Bronchial epithelial cell (primary cell): Measurements from ENCODE around the gene TAS2R38. TPM values are rescaled to one million over a fixed set of nuclear protein-coding genes. Genes with fewer than 3 reads are reported as not detected.

Experiments
- DNase-seq: peaks from one replicate; pipeline ENCODE4 v3.0.0-alpha.2; 2010; ENCODE audit warnings: low read depth
- FAIRE-seq: peaks from 2 replicates; lab custom pipeline; 2011; peaks lifted over from hg19 to GRCh38; lab: Jason Lieb, UNC
- H3K27me3 ChIP-seq: 2 replicates; pipeline ENCODE4 v1.5.1; 2011; ENCODE audit warnings: low read length; ENCODE audit not compliant: control insufficient read depth, insufficient read depth
- H3K36me3 ChIP-seq: 2 replicates; pipeline ENCODE4 v1.5.1; 2011; ENCODE audit warnings: low read length; ENCODE audit not compliant: control insufficient read depth, insufficient read depth
- H3K4me3 ChIP-seq: 2 replicates; pipeline ENCODE4 v1.5.1; 2011; ENCODE audit warnings: mild to moderate bottlenecking, low read depth, low read length, control low read depth
- total RNA-seq: library from RNA; depleted of rRNA; stranded (reverse); fragments of >200 nt; gene quantifications from 2 replicates; pipeline ENCODE4 v1.2.1, GENCODE V29; 2014
- TF ChIP-seq, protein P1 (sequence below): IDR thresholded peaks from 2 replicates; pipeline ENCODE4 v1.5.1; 2011; ENCODE audit warnings: mild to moderate bottlenecking, moderate library complexity, low read length, control low read depth, inconsistent platforms; ENCODE audit not compliant: insufficient read depth, severe bottlenecking

The TAS2R38 gene
- total RNA-seq, 1 donor from 2014 or later: not detected

GRCh38 chr7:141976524-141977245 is 3.1 kb upstream of the TAS2R38 start:
- FAIRE-seq (peak; percentile 43), DNase-seq (no peak)
- Histone ChIP-seq H3K4me3 (no peak overlapping the region), H3K27me3 (no peaks in the 10 kb centered on the region), H3K36me3 (no peaks in the 10 kb centered on the region)
- TF ChIP-seq, protein P1, sequence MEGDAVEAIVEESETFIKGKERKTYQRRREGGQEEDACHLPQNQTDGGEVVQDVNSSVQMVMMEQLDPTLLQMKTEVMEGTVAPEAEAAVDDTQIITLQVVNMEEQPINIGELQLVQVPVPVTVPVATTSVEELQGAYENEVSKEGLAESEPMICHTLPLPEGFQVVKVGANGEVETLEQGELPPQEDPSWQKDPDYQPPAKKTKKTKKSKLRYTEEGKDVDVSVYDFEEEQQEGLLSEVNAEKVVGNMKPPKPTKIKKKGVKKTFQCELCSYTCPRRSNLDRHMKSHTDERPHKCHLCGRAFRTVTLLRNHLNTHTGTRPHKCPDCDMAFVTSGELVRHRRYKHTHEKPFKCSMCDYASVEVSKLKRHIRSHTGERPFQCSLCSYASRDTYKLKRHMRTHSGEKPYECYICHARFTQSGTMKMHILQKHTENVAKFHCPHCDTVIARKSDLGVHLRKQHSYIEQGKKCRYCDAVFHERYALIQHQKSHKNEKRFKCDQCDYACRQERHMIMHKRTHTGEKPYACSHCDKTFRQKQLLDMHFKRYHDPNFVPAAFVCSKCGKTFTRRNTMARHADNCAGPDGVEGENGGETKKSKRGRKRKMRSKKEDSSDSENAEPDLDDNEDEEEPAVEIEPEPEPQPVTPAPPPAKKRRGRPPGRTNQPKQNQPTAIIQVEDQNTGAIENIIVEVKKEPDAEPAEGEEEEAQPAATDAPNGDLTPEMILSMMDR: no peak

DNA sequence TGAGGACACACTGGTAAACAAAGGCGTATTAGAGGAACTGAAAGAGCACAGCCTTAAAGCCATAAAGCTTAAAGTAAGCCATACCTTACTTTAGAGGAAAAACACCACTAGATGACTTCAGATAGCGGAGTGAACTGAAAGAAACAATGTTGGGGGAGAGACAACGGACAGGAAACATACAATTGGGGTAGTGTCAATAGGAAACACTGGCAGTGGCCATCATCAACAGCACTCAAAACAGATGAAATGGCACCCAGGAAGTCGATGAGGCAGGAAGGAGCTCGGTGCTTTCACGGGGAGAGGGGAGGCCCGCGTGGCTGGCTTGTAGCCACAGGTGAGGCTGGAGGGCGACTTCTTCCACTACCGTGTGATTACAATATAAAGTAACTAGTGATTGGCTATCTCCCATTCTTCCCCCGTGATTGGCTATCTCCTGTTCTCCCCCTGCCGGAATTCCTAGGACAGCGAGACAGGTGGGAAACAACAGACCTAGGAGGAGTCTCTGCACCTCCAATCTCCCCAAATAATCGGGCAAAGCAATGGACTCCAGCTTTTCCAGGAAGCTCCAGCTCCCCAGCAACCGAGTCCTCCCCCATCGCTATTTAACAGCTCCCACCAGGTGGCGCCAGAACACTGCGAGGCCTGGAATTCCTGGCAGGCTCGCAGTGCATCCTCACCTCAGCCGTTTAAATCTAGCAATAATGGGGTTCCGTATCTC is 2.4 kb upstream of the TAS2R38 start:
- FAIRE-seq: no peak
- TF ChIP-seq, protein P1: peak; percentile 92
- peak overlapping the region; percentile 13 for H3K4me3 ChIP-seq
- H3K27me3 ChIP-seq: no peaks in the 10 kb centered on the region
- DNase-seq: peak; percentile 59
- H3K36me3 ChIP-seq: no peaks in the 10 kb centered on the region

DNA sequence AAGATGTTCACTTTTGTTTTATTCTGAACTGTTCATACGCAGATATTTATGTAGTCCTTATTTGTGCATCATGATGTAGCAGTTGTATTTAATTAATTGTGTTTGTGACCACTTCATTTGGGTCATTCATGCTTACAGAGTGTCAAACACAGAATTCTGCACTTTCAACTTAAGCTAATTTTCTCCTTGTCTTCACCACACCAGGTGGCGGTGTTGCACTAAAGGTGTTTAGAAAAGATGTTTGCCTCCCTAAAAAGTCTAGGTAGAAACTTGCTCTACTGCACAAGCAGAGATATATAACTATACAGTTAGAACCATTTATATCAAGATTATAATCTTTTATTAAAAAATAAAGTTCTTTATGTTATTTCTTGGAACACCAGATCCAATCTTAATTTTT is 1.3 kb upstream of the TAS2R38 start:
- Histone ChIP-seq H3K4me3 (no peak overlapping the region), H3K27me3 (no peaks in the 10 kb centered on the region), H3K36me3 (no peaks in the 10 kb centered on the region)
- FAIRE-seq (no peak), DNase-seq (peak; percentile 43)
- TF ChIP-seq, protein P1: peak; percentile 50

DNA sequence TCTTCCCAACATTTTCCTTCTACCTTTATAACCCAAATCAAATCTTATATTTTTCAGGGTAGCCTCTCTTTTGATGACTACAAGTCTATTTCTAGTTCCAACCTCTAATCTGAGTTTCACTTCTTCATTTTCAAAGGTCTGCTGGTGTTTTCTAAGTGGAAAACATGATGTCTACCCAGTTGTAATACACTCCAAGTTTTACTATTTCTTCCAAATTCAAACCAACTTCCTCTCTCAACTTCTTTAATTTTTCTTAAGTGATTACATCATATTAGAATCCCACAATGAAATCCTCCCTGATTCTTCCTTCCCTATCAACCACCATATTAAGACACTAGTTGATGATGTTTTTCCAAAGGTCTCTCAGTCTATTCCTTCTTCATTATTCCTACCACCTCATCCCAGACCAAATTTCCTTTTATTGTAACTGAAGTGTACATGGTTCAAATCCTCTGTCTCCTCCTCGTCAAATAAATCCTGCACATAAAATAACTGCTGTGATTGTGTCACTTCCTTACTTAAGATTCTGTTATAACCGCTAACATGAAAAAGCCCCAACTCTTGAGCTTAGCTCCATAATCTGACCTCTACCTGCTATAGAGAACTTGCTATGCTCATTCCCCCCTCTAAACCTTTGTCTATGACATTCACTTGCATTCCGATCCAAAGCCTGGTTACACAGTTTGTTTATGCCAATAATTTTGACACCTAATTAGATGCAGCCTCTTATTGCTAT is 12.7 kb downstream of the TAS2R38 start:
- DNase-seq (no peak), FAIRE-seq (no peak)
- H3K36me3 ChIP-seq: no peaks in the 10 kb centered on the region
- no peak overlapping the region for H3K4me3 ChIP-seq
- no peaks in the 10 kb centered on the region for H3K27me3 ChIP-seq
- TF ChIP-seq, protein P1: no peak

- FAIRE-seq (no peak), DNase-seq (peak; percentile 60)
- Histone ChIP-seq H3K36me3 (no peaks in the 10 kb centered on the region), H3K27me3 (no peaks in the 10 kb centered on the region), H3K4me3 (no peak overlapping the region)
- TF ChIP-seq, protein P1: no peak
Observed at GRCh38 chr7:141956084-141956483, 17.5 kb downstream of the TAS2R38 start.
